ENCODE results near the gene FAM181A.

DNA sequence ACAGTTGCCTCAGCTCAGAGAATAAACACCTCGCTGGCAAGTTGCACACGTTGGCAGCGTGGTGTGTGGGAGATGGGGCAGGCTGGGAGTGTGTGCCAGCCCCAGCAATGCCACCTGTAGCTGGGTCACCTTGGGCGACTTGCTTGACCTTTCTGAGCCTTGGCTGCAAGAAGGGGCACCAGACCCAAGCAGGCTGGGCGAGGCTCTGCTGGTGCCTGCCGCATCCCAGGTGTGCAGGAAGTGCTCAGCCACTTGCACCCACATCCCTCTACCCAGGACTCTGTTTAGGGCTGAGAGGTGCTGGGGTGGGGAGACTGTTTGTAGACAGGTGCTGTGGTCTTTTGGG lies 629 bp downstream of the FAM181A start:
- TF ChIP-seq POLR2A (IDR thresholded peaks at IDR 0.05) (no peak), POLR2AphosphoS5 (IDR thresholded peaks at IDR 0.05) (no peak)
- TF ChIP-seq, protein P1, sequence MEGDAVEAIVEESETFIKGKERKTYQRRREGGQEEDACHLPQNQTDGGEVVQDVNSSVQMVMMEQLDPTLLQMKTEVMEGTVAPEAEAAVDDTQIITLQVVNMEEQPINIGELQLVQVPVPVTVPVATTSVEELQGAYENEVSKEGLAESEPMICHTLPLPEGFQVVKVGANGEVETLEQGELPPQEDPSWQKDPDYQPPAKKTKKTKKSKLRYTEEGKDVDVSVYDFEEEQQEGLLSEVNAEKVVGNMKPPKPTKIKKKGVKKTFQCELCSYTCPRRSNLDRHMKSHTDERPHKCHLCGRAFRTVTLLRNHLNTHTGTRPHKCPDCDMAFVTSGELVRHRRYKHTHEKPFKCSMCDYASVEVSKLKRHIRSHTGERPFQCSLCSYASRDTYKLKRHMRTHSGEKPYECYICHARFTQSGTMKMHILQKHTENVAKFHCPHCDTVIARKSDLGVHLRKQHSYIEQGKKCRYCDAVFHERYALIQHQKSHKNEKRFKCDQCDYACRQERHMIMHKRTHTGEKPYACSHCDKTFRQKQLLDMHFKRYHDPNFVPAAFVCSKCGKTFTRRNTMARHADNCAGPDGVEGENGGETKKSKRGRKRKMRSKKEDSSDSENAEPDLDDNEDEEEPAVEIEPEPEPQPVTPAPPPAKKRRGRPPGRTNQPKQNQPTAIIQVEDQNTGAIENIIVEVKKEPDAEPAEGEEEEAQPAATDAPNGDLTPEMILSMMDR (IDR thresholded peaks at IDR 0.05 in 8 of 11, conservative IDR thresholded peaks at IDR 0.05 in 3 of 11), result no peak

Data from spleen (tissue), 7 donors.